Neural crest cell (in vitro differentiated cells): Measurements from ENCODE around the gene CENPC. TPM values are rescaled to one million over a fixed set of nuclear protein-coding genes. Genes with fewer than 3 reads are reported as not detected.

ENCODE experiments used
- DNase-seq: peaks from one replicate; pipeline ENCODE4 v3.0.0; 2021; ENCODE audit warnings: low read depth, mixed read lengths, low spot score
- H3K27ac Mint-ChIP-seq: one replicate; pipeline ENCODE4 v1.8.0; 2021; ENCODE audit warnings: mild to moderate bottlenecking, mixed read lengths; ENCODE audit not compliant: unreplicated experiment
- H3K27me3 Mint-ChIP-seq: 2 replicates; pipeline ENCODE4 v1.8.0; 2021; ENCODE audit warnings: low read depth, mild to moderate bottlenecking, mixed read lengths
- H3K36me3 Mint-ChIP-seq: 2 replicates; pipeline ENCODE4 v1.8.0; 2021; ENCODE audit warnings: low read depth, mild to moderate bottlenecking, mixed read lengths
- H3K4me1 Mint-ChIP-seq: 2 replicates; pipeline ENCODE4 v1.8.0; 2021; ENCODE audit warnings: mixed read lengths
- H3K4me3 Mint-ChIP-seq: one replicate; pipeline ENCODE4 v1.8.0; 2021; ENCODE audit warnings: mild to moderate bottlenecking, mixed read lengths
- H3K9me3 Mint-ChIP-seq: 2 replicates; pipeline ENCODE4 v1.8.0; 2021; ENCODE audit warnings: mixed read lengths
- CTCF ChIP-seq: fragments of 200-600 bp; sonication (generic); conservative IDR thresholded peaks from 2 replicates; pipeline ENCODE4 v1.5.0; 2021; ENCODE audit warnings: antibody characterized with exemption, mild to moderate bottlenecking
- total RNA-seq: library from RNA; stranded (reverse); gene quantifications from 2 replicates; pipeline ENCODE4 v1.2.1, GENCODE V29; 2021

Gene CENPC
- total RNA-seq, 1 donor from 2014 or later, result 25.9 TPM

- H3K36me3 Mint-ChIP-seq, result no peaks in the 10 kb centered on the region
- no peaks in the 10 kb centered on the region for H3K27me3 Mint-ChIP-seq
- no peaks in the 10 kb centered on the region for H3K9me3 Mint-ChIP-seq
- TF ChIP-seq CTCF, result no peak
- no peak for DNase-seq
- H3K4me1 Mint-ChIP-seq, result peaks cover 3% of the 10 kb centered on the region
- no peak overlapping the region for H3K4me3 Mint-ChIP-seq
- H3K27ac Mint-ChIP-seq, result no peak overlapping the region
Measured at GRCh38 chr4:67550857-67551256, 5.6 kb upstream of the CENPC start.

- no peaks in the 10 kb centered on the region for H3K27me3 Mint-ChIP-seq
- no peaks in the 10 kb centered on the region for H3K36me3 Mint-ChIP-seq
- no peak for DNase-seq
- H3K4me1 Mint-ChIP-seq, result peaks cover 5% of the 10 kb centered on the region
- no peak overlapping the region for H3K27ac Mint-ChIP-seq
- H3K9me3 Mint-ChIP-seq, result no peaks in the 10 kb centered on the region
- no peak overlapping the region for H3K4me3 Mint-ChIP-seq
- no peak for TF ChIP-seq CTCF
Measured at GRCh38 chr4:67550451-67550850, 5.1 kb upstream of the CENPC start.

- peak; percentile 58 for TF ChIP-seq CTCF
- Mint-ChIP-seq H3K27me3 (no peaks in the 10 kb centered on the region), H3K36me3 (no peaks in the 10 kb centered on the region), H3K4me1 (peaks cover 14% of the 10 kb centered on the region), H3K4me3 (no peak overlapping the region), H3K27ac (no peak overlapping the region), H3K9me3 (no peaks in the 10 kb centered on the region)
- no peak for DNase-seq
Measured at GRCh38 chr4:67549123-67549522, 3.8 kb upstream of the CENPC start.

GRCh38 chr4:67546971-67547370 is 1.7 kb upstream of the CENPC start:
- Mint-ChIP-seq H3K27me3 (no peaks in the 10 kb centered on the region), H3K27ac (no peak overlapping the region), H3K9me3 (no peaks in the 10 kb centered on the region), H3K4me3 (peak overlapping the region; percentile 75), H3K36me3 (no peaks in the 10 kb centered on the region), H3K4me1 (peaks cover 28% of the 10 kb centered on the region)
- no peak for DNase-seq
- no peak for TF ChIP-seq CTCF

- no peak overlapping the region for H3K27ac Mint-ChIP-seq
- no peaks in the 10 kb centered on the region for H3K36me3 Mint-ChIP-seq
- peaks cover 34% of the 10 kb centered on the region for H3K4me1 Mint-ChIP-seq
- H3K27me3 Mint-ChIP-seq, result no peaks in the 10 kb centered on the region
- no peak for DNase-seq
- peak overlapping the region; percentile 97 for H3K4me3 Mint-ChIP-seq
- TF ChIP-seq CTCF, result no peak
- no peaks in the 10 kb centered on the region for H3K9me3 Mint-ChIP-seq
Measured at GRCh38 chr4:67546004-67546356, 677 bp upstream of the CENPC start.

- Mint-ChIP-seq H3K9me3 (no peaks in the 10 kb centered on the region), H3K27me3 (no peaks in the 10 kb centered on the region), H3K4me1 (peaks cover 34% of the 10 kb centered on the region), H3K4me3 (no peak overlapping the region), H3K27ac (no peak overlapping the region), H3K36me3 (peaks cover 12% of the 10 kb centered on the region)
- TF ChIP-seq CTCF, result no peak
- DNase-seq, result no peak
Measured at GRCh38 chr4:67542076-67542475, 3.2 kb downstream of the CENPC start.
